A673 (cell line): ENCODE results near the gene MGAT5.

Experiments
- CTCF ChIP-seq: fragments of 300-800, 200-600 bp; sonication (generic); conservative IDR thresholded peaks from 2 replicates; pipeline ENCODE4 v1.5.1; 2017; ENCODE audit warnings: low read depth, mild to moderate bottlenecking, antibody characterized with exemption, low read length, moderate library complexity, mixed read lengths
- EZH2 ChIP-seq: fragments of 200-600 bp; sonication (generic); IDR thresholded peaks from 2 replicates; pipeline ENCODE4 v1.6.1; 2017; ENCODE audit warnings: borderline replicate concordance, low read depth, mild to moderate bottlenecking, mixed read lengths, antibody characterized with exemption, low read length; ENCODE audit not compliant: poor library complexity, severe bottlenecking

GRCh38 chr2:134438371-134438770 lies 184.5 kb downstream of the MGAT5 start:
- TF ChIP-seq CTCF (no peak), EZH2 (no peak)
